ENCODE results near the gene ATG7. TPM values are rescaled to one million over a fixed set of nuclear protein-coding genes. Genes with fewer than 3 reads are reported as not detected.

Gene ATG7
- total and polyA plus RNA-seq, 10 of the 15 experiments (the other 5 are each of a cell fraction or from before 2014, with no cell fraction given), result 13.5 to 49.5 (median 26.4) TPM

DNA sequence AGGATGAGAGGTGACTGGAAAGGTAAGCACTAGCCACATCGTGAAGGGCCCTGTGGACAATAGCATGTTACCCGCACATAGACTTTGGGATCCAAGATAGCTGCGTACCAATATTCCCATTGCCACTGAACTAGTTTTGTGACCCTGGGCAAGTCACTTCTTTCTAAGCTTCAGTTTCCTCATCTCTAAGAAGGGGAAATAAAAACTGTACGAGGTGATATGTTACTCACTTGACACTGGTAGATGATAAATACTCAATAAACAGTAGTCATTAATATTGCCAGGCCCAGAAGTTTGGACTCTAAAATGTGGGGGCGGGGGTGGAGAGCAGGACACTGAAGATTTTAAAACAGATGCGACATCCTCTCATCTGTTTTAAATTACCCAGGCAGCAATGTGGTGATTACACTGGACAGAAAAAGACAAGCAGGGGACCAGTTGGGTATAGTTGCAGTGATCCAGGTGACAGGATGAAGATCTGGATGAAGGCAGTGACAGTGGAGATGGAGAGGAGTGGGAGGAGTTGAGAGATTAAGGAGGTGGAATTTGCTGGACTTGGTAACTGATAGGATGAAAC lies 2.5 kb downstream of the ATG7 start:
- peaks cover 2% of the 10 kb centered on the region; the same call in 1 of the 3 replicates for H3K9me3 ChIP-seq (replicated peaks; ENCODE audit: control insufficient read depth, insufficient read depth, low read length)
- peaks cover 7% of the 10 kb centered on the region for H3K4me1 ChIP-seq (ENCODE audit: control insufficient read depth, insufficient read depth, low read length)
- H3K4me2 ChIP-seq (ENCODE audit: control insufficient read depth, insufficient read depth), result peak overlapping the region; percentile 93; the same call in 1 of the 2 replicates
- ATAC-seq (no peak), DNase-seq (ENCODE audit: low read depth, low spot score) (no peak), FAIRE-seq (no peak)
- ChIA-PET POLR2A (interaction anchor here (0.6 kb wide), 2 partner anchors 29 to 357 kb away, joined by 3 to 7 read pairs; no protein-coding TSS in a partner anchor), CTCF (interaction anchor here (0.9 to 3.4 kb wide), 3 partner anchors 8 to 60 kb away, joined by 3 to 32 read pairs (median 10); no protein-coding TSS in a partner anchor), RAD21 (ENCODE audit: unreplicated experiment) (interaction anchor here (3.7 kb wide), 1 partner anchor 14 kb away, joined by 38 read pairs; no protein-coding TSS in a partner anchor), SMC1A (ENCODE audit: uncharacterized antibody, unreplicated experiment) (interaction anchor here (3.7 kb wide), 1 partner anchor 14 kb away, joined by 73 read pairs; no protein-coding TSS in a partner anchor)
- intact Hi-C loops (cut with micrococcal nuclease; ENCODE audit: unreplicated experiment) (no loop called here), in situ Hi-C loops (cut with MboI) (no loop called here)
- 95% methylated on average over 6 of the region's 6 CpGs for WGBS (ENCODE audit: insufficient coverage, insufficient replicate concordance, low lambda C conversion rate, missing lambda C conversion rate)
- H3K27ac ChIP-seq (ENCODE audit: control insufficient read depth, insufficient read depth), result no peak overlapping the region
- no peak overlapping the region for H3K4me3 ChIP-seq
- H3K79me2 ChIP-seq (ENCODE audit: control insufficient read depth, insufficient read depth, low read length), result peaks cover 31% of the 10 kb centered on the region
- H3K9ac ChIP-seq (ENCODE audit: control insufficient read depth, insufficient read depth, low read length), result no peak overlapping the region
- H3K27me3 ChIP-seq (replicated peaks in 1 of 2; ENCODE audit: control insufficient read depth in 2 of 2, insufficient read depth in 2 of 2, low read length in 1 of 2), result no peaks in the 10 kb centered on the region
- no peaks in the 10 kb centered on the region for H4K20me1 ChIP-seq (ENCODE audit: control insufficient read depth, insufficient read depth)
- H2AFZ ChIP-seq (ENCODE audit: control insufficient read depth, low read depth, low read length), result no peak overlapping the region
- no TSS peak for BruUV-seq (replicated peaks)
- H3K36me3 ChIP-seq (ENCODE audit: control insufficient read depth in 2 of 2, insufficient read depth in 2 of 2, low read length in 1 of 2), result peaks cover 0 to 6% of the 10 kb centered on the region in 2 experiments; a peak in 2 of 4 replicates
- TF ChIP-seq, protein P1, sequence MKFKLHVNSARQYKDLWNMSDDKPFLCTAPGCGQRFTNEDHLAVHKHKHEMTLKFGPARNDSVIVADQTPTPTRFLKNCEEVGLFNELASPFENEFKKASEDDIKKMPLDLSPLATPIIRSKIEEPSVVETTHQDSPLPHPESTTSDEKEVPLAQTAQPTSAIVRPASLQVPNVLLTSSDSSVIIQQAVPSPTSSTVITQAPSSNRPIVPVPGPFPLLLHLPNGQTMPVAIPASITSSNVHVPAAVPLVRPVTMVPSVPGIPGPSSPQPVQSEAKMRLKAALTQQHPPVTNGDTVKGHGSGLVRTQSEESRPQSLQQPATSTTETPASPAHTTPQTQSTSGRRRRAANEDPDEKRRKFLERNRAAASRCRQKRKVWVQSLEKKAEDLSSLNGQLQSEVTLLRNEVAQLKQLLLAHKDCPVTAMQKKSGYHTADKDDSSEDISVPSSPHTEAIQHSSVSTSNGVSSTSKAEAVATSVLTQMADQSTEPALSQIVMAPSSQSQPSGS (IDR thresholded peaks at IDR 0.05; ENCODE audit: low read length), result no peak
- TF ChIP-seq HDAC2 (IDR thresholded peaks at IDR 0.05), result no peak
- no peak for TF ChIP-seq JUND (IDR thresholded peaks at IDR 0.05; ENCODE audit: low read depth, low read length)
- no peak for TF ChIP-seq MEF2B (IDR thresholded peaks at IDR 0.05; ENCODE audit: partially characterized antibody, poor library complexity, severe bottlenecking)
- no peak for TF ChIP-seq CBFB (IDR thresholded peaks at IDR 0.05; ENCODE audit: low read depth)
- TF ChIP-seq, protein P2, sequence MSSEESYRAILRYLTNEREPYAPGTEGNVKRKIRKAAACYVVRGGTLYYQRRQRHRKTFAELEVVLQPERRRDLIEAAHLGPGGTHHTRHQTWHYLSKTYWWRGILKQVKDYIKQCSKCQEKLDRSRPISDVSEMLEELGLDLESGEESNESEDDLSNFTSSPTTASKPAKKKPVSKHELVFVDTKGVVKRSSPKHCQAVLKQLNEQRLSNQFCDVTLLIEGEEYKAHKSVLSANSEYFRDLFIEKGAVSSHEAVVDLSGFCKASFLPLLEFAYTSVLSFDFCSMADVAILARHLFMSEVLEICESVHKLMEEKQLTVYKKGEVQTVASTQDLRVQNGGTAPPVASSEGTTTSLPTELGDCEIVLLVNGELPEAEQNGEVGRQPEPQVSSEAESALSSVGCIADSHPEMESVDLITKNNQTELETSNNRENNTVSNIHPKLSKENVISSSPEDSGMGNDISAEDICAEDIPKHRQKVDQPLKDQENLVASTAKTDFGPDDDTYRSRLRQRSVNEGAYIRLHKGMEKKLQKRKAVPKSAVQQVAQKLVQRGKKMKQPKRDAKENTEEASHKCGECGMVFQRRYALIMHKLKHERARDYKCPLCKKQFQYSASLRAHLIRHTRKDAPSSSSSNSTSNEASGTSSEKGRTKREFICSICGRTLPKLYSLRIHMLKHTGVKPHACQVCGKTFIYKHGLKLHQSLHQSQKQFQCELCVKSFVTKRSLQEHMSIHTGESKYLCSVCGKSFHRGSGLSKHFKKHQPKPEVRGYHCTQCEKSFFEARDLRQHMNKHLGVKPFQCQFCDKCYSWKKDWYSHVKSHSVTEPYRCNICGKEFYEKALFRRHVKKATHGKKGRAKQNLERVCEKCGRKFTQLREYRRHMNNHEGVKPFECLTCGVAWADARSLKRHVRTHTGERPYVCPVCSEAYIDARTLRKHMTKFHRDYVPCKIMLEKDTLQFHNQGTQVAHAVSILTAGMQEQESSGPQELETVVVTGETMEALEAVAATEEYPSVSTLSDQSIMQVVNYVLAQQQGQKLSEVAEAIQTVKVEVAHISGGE (CRISPR knock-in tag; IDR thresholded peaks at IDR 0.05), result no peak
- no peak for TF ChIP-seq MYC (IDR thresholded peaks at IDR 0.05; ENCODE audit: insufficient read depth, insufficient read length, insufficient replicate concordance, low read length, severe bottlenecking)
- TF ChIP-seq, protein P3, sequence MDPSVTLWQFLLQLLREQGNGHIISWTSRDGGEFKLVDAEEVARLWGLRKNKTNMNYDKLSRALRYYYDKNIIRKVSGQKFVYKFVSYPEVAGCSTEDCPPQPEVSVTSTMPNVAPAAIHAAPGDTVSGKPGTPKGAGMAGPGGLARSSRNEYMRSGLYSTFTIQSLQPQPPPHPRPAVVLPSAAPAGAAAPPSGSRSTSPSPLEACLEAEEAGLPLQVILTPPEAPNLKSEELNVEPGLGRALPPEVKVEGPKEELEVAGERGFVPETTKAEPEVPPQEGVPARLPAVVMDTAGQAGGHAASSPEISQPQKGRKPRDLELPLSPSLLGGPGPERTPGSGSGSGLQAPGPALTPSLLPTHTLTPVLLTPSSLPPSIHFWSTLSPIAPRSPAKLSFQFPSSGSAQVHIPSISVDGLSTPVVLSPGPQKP (IDR thresholded peaks at IDR 0.05; ENCODE audit: low read depth, low read length), result no peak
- no peak for TF ChIP-seq EZH2 (IDR thresholded peaks at IDR 0.05; ENCODE audit: borderline replicate concordance, control insufficient read depth, low read depth, low read length)
- TF ChIP-seq, protein P4, sequence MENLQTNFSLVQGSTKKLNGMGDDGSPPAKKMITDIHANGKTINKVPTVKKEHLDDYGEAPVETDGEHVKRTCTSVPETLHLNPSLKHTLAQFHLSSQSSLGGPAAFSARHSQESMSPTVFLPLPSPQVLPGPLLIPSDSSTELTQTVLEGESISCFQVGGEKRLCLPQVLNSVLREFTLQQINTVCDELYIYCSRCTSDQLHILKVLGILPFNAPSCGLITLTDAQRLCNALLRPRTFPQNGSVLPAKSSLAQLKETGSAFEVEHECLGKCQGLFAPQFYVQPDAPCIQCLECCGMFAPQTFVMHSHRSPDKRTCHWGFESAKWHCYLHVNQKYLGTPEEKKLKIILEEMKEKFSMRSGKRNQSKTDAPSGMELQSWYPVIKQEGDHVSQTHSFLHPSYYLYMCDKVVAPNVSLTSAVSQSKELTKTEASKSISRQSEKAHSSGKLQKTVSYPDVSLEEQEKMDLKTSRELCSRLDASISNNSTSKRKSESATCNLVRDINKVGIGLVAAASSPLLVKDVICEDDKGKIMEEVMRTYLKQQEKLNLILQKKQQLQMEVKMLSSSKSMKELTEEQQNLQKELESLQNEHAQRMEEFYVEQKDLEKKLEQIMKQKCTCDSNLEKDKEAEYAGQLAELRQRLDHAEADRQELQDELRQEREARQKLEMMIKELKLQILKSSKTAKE (IDR thresholded peaks at IDR 0.05; ENCODE audit: low read depth, poor library complexity, severe bottlenecking), result no peak
- TF ChIP-seq, protein P5, sequence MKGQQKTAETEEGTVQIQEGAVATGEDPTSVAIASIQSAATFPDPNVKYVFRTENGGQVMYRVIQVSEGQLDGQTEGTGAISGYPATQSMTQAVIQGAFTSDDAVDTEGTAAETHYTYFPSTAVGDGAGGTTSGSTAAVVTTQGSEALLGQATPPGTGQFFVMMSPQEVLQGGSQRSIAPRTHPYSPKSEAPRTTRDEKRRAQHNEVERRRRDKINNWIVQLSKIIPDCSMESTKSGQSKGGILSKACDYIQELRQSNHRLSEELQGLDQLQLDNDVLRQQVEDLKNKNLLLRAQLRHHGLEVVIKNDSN (IDR thresholded peaks at IDR 0.05; ENCODE audit: borderline replicate concordance, extremely low read length, insufficient read depth, low read depth, low read length), result no peak
- TF ChIP-seq SIN3A (IDR thresholded peaks at IDR 0.05; ENCODE audit: low read depth, low read length), result no peak
